DOHH2 (cell line): ENCODE results near the gene CFAP61.
A peak's percentile ranks its signal among the peaks of the same experiment; 100 is the strongest.

ENCODE experiments used
- CTCF ChIP-seq: fragments of 200-600 bp; sonication (generic); IDR thresholded peaks from one replicate; pipeline ENCODE4 v1.5.1; 2014; ENCODE audit warnings: antibody characterized with exemption, mild to moderate bottlenecking, low read depth, low read length; ENCODE audit not compliant: poor library complexity, severe bottlenecking
- EZH2phosphoT487 ChIP-seq: fragments of 200-600 bp; sonication (generic); IDR thresholded peaks from 2 replicates; pipeline ENCODE4 v1.6.1; 2017; ENCODE audit warnings: borderline replicate concordance, mild to moderate bottlenecking, antibody characterized with exemption, low read length, moderate library complexity, mixed read lengths

GRCh38 chr20:20360464-20360863, 308.1 kb downstream of the CFAP61 start:
- TF ChIP-seq CTCF, result peak; percentile 86
- no peak for TF ChIP-seq EZH2phosphoT487
